CD4-positive, alpha-beta T cell (primary cell): ENCODE results near the gene ANKRD13D. TPM values are rescaled to one million over a fixed set of nuclear protein-coding genes. Genes with fewer than 3 reads are reported as not detected.

Experiments
- ATAC-seq: fragments of 200-7000 bp; cut with Tn5 transposase; one replicate; pipeline ENCODE4 v1.10.0; 2022; ENCODE audit warnings: mild to moderate bottlenecking; ENCODE audit not compliant: poor library complexity
- CTCF ChIA-PET: fragments of 350-600 bp; sonication (Branson Sonifier 250); formaldehyde crosslinking; loops from one replicate; lab custom pipeline; 2021; ENCODE audit warnings: antibody characterized with exemption, inconsistent platforms; lab: Charles Lee
- POLR2A ChIA-PET: fragments of 350-600 bp; sonication (Branson Sonifier 250); formaldehyde crosslinking; loops from one replicate; lab custom pipeline; 2021; ENCODE audit warnings: antibody characterized with exemption, inconsistent platforms; lab: Charles Lee
- DNase-seq, 14 experiments: peaks; one replicate each; pipeline ENCODE4 v3.0.0-alpha.2; 2013 to 2020; ENCODE audit warnings: mixed read lengths in 2 of 14
- H3K27ac ChIP-seq, 2 donors: one replicate each; pipeline versions ENCODE4 v1.5.1 to v1.7.0; 2013; ENCODE audit warnings: low read length in 2 of 2, low read depth in 1 of 2, mild to moderate bottlenecking in 1 of 2
- H3K27me3 ChIP-seq, 2 experiments: 1 replicate in 1 of 2; 2 replicates in 1 of 2; pipeline versions ENCODE4 v1.6.1 to v1.7.0; 2013; ENCODE audit warnings: low read length in 2 of 2, control low read depth in 1 of 2, mild to moderate bottlenecking in 1 of 2, moderate library complexity in 1 of 2; ENCODE audit not compliant: insufficient read depth in 2 of 2, control insufficient read depth in 1 of 2
- H3K36me3 ChIP-seq: one replicate; pipeline ENCODE4 v1.6.1; 2013; ENCODE audit warnings: low read length, control low read depth; ENCODE audit not compliant: insufficient read depth
- H3K4me1 ChIP-seq: one replicate; pipeline ENCODE4 v1.6.1; 2013; ENCODE audit warnings: low read length, control low read depth; ENCODE audit not compliant: insufficient read depth
- H3K4me3 ChIP-seq: one replicate; pipeline ENCODE4 v1.5.1; 2013; ENCODE audit warnings: mild to moderate bottlenecking, low read length, moderate library complexity
- H3K9me3 ChIP-seq, 2 experiments: 1 replicate in 1 of 2; 2 replicates in 1 of 2; pipeline versions ENCODE4 v1.6.1 to v1.7.0; 2013; ENCODE audit warnings: low read length in 2 of 2, mild to moderate bottlenecking in 2 of 2, control low read depth in 1 of 2, moderate library complexity in 1 of 2; ENCODE audit not compliant: control insufficient read depth in 1 of 2, insufficient read depth in 1 of 2
- H3K27ac Mint-ChIP-seq: one replicate; pipeline ENCODE4 v1.8.0; 2020; ENCODE audit warnings: mixed read lengths
- H3K27me3 Mint-ChIP-seq: one replicate; pipeline ENCODE4 v1.8.0; 2021; ENCODE audit warnings: mixed read lengths
- H3K36me3 Mint-ChIP-seq: one replicate; pipeline ENCODE4 v1.8.0; 2021; ENCODE audit warnings: low read depth, mixed read lengths
- H3K4me1 Mint-ChIP-seq: one replicate; pipeline ENCODE4 v1.8.0; 2021; ENCODE audit warnings: low read depth, mixed read lengths
- H3K4me3 Mint-ChIP-seq: one replicate; pipeline ENCODE4 v1.8.0; 2020; ENCODE audit warnings: mild to moderate bottlenecking, mixed read lengths
- H3K9me3 Mint-ChIP-seq: one replicate; pipeline ENCODE4 v1.8.0; 2020; ENCODE audit warnings: mixed read lengths
- intact Hi-C, 2 experiments: fragments of 100-400 bp; cut with DNase I in 1 of 2; cut with micrococcal nuclease in 1 of 2; formaldehyde crosslinking; loops; one replicate each; pipeline versions ENCODE4 v1.15.1 to v1.9.0; 2023 to 2025; cut with DNase I, micrococcal nuclease
- total RNA-seq, 174 experiments: library from RNA in 2 of 174; stranded (reverse) in 2 of 174; gene quantifications; one replicate each; pipeline ENCODE4 v1.2.3 and lab custom pipeline; 2021 to 2026
- TF ChIP-seq, protein P1 (sequence below): fragments of 200-600 bp; IDR thresholded peaks from one replicate; pipeline ENCODE4 v1.8.0; 2022; ENCODE audit warnings: antibody characterized with exemption, mild to moderate bottlenecking

Gene ANKRD13D
- total RNA-seq, 2 experiments from 2014 or later = 160 to 161 TPM

DNA sequence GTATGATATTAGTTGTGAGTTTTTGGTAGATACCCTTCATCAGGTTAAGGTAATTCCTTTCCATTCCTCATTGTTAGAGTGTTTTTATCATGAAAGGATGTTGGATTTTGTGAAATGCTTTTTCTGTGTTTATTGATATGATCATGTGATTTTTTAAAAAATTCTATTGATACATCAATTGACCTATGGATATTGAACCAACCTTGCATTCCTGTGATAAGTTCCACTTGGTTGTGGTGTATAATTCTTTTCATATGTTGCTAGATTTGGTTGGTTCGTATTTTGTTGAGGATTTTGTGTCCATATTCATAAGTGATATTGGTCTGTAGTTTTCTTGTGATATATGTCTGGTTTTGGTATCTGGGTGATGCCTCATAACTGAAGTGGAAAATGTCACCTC, 6.7 kb downstream of the ANKRD13D start:
- ChIA-PET POLR2A (interaction anchor here (0.6 to 1.3 kb wide), 4 partner anchors 8 to 136 kb away, joined by 3 to 6 read pairs (median 3); no protein-coding TSS in a partner anchor), CTCF (interaction anchor here (0.5 to 1.1 kb wide), 2 partner anchors 9 to 10 kb away, joined by 3 read pairs; no protein-coding TSS in a partner anchor)
- H3K27ac ChIP-seq = no peak overlapping the region
- no peaks in the 10 kb centered on the region for H3K27me3 ChIP-seq
- H3K36me3 ChIP-seq = peaks cover 74% of the 10 kb centered on the region
- ATAC-seq (no peak), DNase-seq (no peak)
- H3K4me1 ChIP-seq = peaks cover 33% of the 10 kb centered on the region
- Mint-ChIP-seq H3K27ac (peak overlapping the region; percentile 71), H3K9me3 (peaks cover 7% of the 10 kb centered on the region), H3K36me3 (peaks cover 85% of the 10 kb centered on the region), H3K4me1 (peaks cover 43% of the 10 kb centered on the region), H3K27me3 (no peaks in the 10 kb centered on the region), H3K4me3 (peak overlapping the region; percentile 34)
- TF ChIP-seq, protein P1, sequence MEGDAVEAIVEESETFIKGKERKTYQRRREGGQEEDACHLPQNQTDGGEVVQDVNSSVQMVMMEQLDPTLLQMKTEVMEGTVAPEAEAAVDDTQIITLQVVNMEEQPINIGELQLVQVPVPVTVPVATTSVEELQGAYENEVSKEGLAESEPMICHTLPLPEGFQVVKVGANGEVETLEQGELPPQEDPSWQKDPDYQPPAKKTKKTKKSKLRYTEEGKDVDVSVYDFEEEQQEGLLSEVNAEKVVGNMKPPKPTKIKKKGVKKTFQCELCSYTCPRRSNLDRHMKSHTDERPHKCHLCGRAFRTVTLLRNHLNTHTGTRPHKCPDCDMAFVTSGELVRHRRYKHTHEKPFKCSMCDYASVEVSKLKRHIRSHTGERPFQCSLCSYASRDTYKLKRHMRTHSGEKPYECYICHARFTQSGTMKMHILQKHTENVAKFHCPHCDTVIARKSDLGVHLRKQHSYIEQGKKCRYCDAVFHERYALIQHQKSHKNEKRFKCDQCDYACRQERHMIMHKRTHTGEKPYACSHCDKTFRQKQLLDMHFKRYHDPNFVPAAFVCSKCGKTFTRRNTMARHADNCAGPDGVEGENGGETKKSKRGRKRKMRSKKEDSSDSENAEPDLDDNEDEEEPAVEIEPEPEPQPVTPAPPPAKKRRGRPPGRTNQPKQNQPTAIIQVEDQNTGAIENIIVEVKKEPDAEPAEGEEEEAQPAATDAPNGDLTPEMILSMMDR = no peak
- intact Hi-C loops = loop anchor here in 1 of 2 experiments (10.0 kb wide), 1 partner anchor 51 kb away; no protein-coding TSS in a partner anchor
- no peak overlapping the region for H3K4me3 ChIP-seq
- peaks cover 10 to 14% of the 10 kb centered on the region in 2 experiments for H3K9me3 ChIP-seq

- ChIA-PET CTCF (no interaction called here), POLR2A (interaction anchor here (0.7 to 1.4 kb wide), 3 partner anchors 11 to 31 kb away, joined by 3 to 7 read pairs (median 4); no protein-coding TSS in a partner anchor)
- Mint-ChIP-seq H3K27me3 (no peaks in the 10 kb centered on the region), H3K4me1 (peaks cover 28% of the 10 kb centered on the region), H3K27ac (no peak overlapping the region), H3K4me3 (no peak overlapping the region), H3K9me3 (peaks cover 7% of the 10 kb centered on the region), H3K36me3 (peaks cover 72% of the 10 kb centered on the region)
- H3K27me3 ChIP-seq = no peaks in the 10 kb centered on the region
- TF ChIP-seq, protein P1 = no peak
- H3K4me3 ChIP-seq = no peak overlapping the region
- DNase-seq (no peak), ATAC-seq (no peak)
- peaks cover 61% of the 10 kb centered on the region for H3K36me3 ChIP-seq
- peaks cover 10 to 14% of the 10 kb centered on the region in 2 experiments for H3K9me3 ChIP-seq
- H3K4me1 ChIP-seq = peaks cover 22% of the 10 kb centered on the region
- intact Hi-C loops = loop anchor here in 1 of 2 experiments (10.0 kb wide), 1 partner anchor 54 kb away; no protein-coding TSS in a partner anchor
- H3K27ac ChIP-seq = no peak overlapping the region
Measured at GRCh38 chr11:67298786-67299185, 9.7 kb downstream of the ANKRD13D start.

DNA sequence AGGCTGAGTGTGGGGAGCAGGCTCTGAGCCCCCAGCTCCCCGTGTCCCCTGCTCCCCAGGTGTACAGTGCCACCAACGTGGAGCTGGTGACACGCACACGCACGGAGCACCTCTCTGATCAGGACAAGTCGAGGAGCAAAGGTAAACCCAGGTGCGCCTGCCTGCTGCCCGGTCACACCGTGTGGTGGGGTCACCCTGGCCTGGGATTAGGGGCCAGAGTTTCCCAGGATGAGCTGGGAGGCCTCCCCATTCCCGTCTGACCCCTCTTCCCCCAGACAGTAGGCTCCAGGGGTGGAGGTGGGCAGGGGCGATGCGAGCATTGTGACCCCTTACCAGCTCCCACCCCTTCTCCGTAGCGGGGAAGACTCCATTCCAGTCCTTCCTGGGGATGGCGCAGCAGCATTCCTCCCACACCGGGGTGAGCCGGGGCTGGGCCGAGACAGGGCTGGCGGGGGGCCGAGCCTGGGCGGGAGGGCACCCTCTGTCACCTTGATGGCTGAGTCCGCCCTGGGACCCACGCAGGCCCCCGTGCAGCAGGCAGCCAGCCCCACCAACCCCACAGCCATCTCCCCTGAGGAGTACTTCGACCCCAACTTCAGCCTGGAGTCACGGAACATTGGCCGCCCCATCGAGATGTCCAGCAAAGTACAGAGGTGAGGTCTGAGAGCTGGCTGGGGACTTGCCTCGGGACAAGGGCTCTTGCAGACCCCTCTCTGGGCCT, 10.5 kb downstream of the ANKRD13D start:
- peak in 1 of 14 experiments; percentile 0 for DNase-seq
- peaks cover 61% of the 10 kb centered on the region for H3K36me3 ChIP-seq
- no peak overlapping the region for H3K27ac ChIP-seq
- CTCF ChIA-PET = interaction anchor here (2.1 kb wide), 1 partner anchor 18 kb away, joined by 5 read pairs; no protein-coding TSS in a partner anchor
- peaks cover 10 to 14% of the 10 kb centered on the region in 2 experiments for H3K9me3 ChIP-seq
- Mint-ChIP-seq H3K27ac (no peak overlapping the region), H3K9me3 (peaks cover 7% of the 10 kb centered on the region), H3K4me3 (no peak overlapping the region), H3K36me3 (peaks cover 64% of the 10 kb centered on the region), H3K4me1 (peaks cover 23% of the 10 kb centered on the region), H3K27me3 (no peaks in the 10 kb centered on the region)
- peaks cover 30% of the 10 kb centered on the region for H3K4me1 ChIP-seq
- ATAC-seq = no peak
- intact Hi-C loops = loop anchor here in 1 of 2 experiments (10.0 kb wide), 1 partner anchor 55 kb away; no protein-coding TSS in a partner anchor
- H3K27me3 ChIP-seq = no peaks in the 10 kb centered on the region
- POLR2A ChIA-PET = interaction anchor here (0.7 to 5.6 kb wide), 2 partner anchors 11 to 18 kb away, joined by 3 to 54 read pairs; partner anchors contain the start of gene ANKRD13D
- TF ChIP-seq, protein P1 = no peak
- no peak overlapping the region for H3K4me3 ChIP-seq
